Effector CD8-positive, alpha-beta T cell (primary cell): ENCODE results near the gene ATAD3A.
"Not testable (repeated sequence)": the region's sequence is repeated elsewhere in the genome, so short reads cannot be mapped to it uniquely, and the experiment has no call there.

ENCODE experiments used
- DNase-seq: peaks from one replicate; lab custom pipeline; 2025; lab: John Stamatoyannopoulos, UW

ATAD3A gene

GRCh38 chr1:1554926-1555915 is 43.3 kb downstream of the ATAD3A start:
- no peak for DNase-seq

GRCh38 chr1:1556505-1556904 is 44.5 kb downstream of the ATAD3A start:
- no peak for DNase-seq

GRCh38 chr1:1556961-1557360 is 45.0 kb downstream of the ATAD3A start:
- not testable (repeated sequence) for DNase-seq

- not testable (repeated sequence) for DNase-seq
Measured at GRCh38 chr1:1557688-1558087, 45.7 kb downstream of the ATAD3A start.

- no peak for DNase-seq
Measured at GRCh38 chr1:1558591-1558990, 46.6 kb downstream of the ATAD3A start.

GRCh38 chr1:1559066-1559465 is 47.1 kb downstream of the ATAD3A start:
- DNase-seq = no peak

GRCh38 chr1:1560178-1560577 is 48.2 kb downstream of the ATAD3A start:
- no peak for DNase-seq

- DNase-seq = no peak
Measured at GRCh38 chr1:1561801-1562470, 50.0 kb downstream of the ATAD3A start.

GRCh38 chr1:1562556-1563195 is 50.7 kb downstream of the ATAD3A start:
- no peak for DNase-seq

GRCh38 chr1:1563688-1564087 is 51.7 kb downstream of the ATAD3A start:
- no peak for DNase-seq

- DNase-seq = no peak
Measured at GRCh38 chr1:1564268-1564667, 52.3 kb downstream of the ATAD3A start.

- no peak for DNase-seq
Measured at GRCh38 chr1:1565340-1565739, 53.4 kb downstream of the ATAD3A start.

- DNase-seq = no peak
Measured at GRCh38 chr1:1567152-1567875, 55.4 kb downstream of the ATAD3A start.

GRCh38 chr1:1567891-1568291 is 55.9 kb downstream of the ATAD3A start:
- DNase-seq = no peak

GRCh38 chr1:1569341-1569740 is 57.4 kb downstream of the ATAD3A start:
- no peak for DNase-seq

GRCh38 chr1:1573843-1574720 is 62.1 kb downstream of the ATAD3A start:
- peak; percentile 68 for DNase-seq

- DNase-seq = peak; percentile 90
Measured at GRCh38 chr1:1574721-1575537, 63.0 kb downstream of the ATAD3A start, which contains the start of gene SSU72. Gene SSU72, minus strand, starts transcription at chr1:1574863. Its CDS starts 306 bp downstream, at chr1:1574557.

GRCh38 chr1:1577367-1578011 is 65.5 kb downstream of the ATAD3A start:
- DNase-seq = no peak

- no peak for DNase-seq
Measured at GRCh38 chr1:1578371-1578940, 66.5 kb downstream of the ATAD3A start.
